ENCODE measurements around the gene LRRN2.

- no peak for TF ChIP-seq SREBF2 (IDR thresholded peaks at IDR 0.05)
- TF ChIP-seq CTCF (IDR thresholded peaks at IDR 0.05), result no peak
- TF ChIP-seq MYC (IDR thresholded peaks at IDR 0.05; ENCODE audit: borderline replicate concordance, low read length), result no peak
- no peak for TF ChIP-seq HOXB5 (CRISPR knock-in tag; IDR thresholded peaks at IDR 0.05)
- TF ChIP-seq FOSL2 (IDR thresholded peaks at IDR 0.05), result no peak
- TF ChIP-seq FOSL2 (CRISPR knock-in tag; IDR thresholded peaks at IDR 0.05), result no peak
- no peak for TF ChIP-seq JUN (IDR thresholded peaks at IDR 0.05)
- TF ChIP-seq ZC3H11A (IDR thresholded peaks at IDR 0.05), result no peak
- TF ChIP-seq KDM1A (IDR thresholded peaks at IDR 0.05; ENCODE audit: low read depth), result no peak
- TF ChIP-seq CEBPB (IDR thresholded peaks at IDR 0.05), result no peak
- no peak for TF ChIP-seq POLR2A (IDR thresholded peaks at IDR 0.05; ENCODE audit: low read length)
- TF ChIP-seq REST (IDR thresholded peaks at IDR 0.05), result no peak
- TF ChIP-seq CHD2 (IDR thresholded peaks at IDR 0.05; ENCODE audit: low read length, partially characterized antibody), result no peak
- TF ChIP-seq MAFK (IDR thresholded peaks at IDR 0.05; ENCODE audit: partially characterized antibody), result no peak
- no peak for TF ChIP-seq FOSB (CRISPR knock-in tag; IDR thresholded peaks at IDR 0.05)
Observed at GRCh38 chr1:204623894-204624361, 61.6 kb downstream of the LRRN2 start.

All from A549 (cell line).